HepG2 (cell line): ENCODE data around the gene TRAP1. TPM values are rescaled to one million over a fixed set of nuclear protein-coding genes. Genes with fewer than 3 reads are reported as not detected.

ENCODE experiments used
- ATAC-seq: fragments of 200-7000 bp; cut with Tn5 transposase; 3 replicates; pipeline ENCODE4 v1.9.1; 2020; ENCODE audit warnings: mild to moderate bottlenecking, moderate library complexity
- BruUV-seq: library from RNA; stranded (reverse); fragments of 400-500 nt; replicated peaks from 2 replicates; lab custom pipeline; 2021; lab: Mats Ljungman, UMichigan
- CTCF ChIA-PET: fragments of 300-600 bp; formaldehyde crosslinking; extraction: SDS; loops from one replicate; lab custom pipeline; 2021; ENCODE audit warnings: low total read pairs, inconsistent platforms, low intra/inter-chr PET ratio; lab: Yijun Ruan, JAX
- POLR2A ChIA-PET: fragments of 350-600 bp; sonication (Branson Sonifier 250); formaldehyde crosslinking; loops from one replicate; lab custom pipeline; 2020; ENCODE audit warnings: antibody characterized with exemption, inconsistent platforms; lab: Yijun Ruan, JAX
- DNase-seq: peaks from one replicate; pipeline ENCODE4 v3.0.0-alpha.2; 2015; ENCODE audit warnings: low spot score
- FAIRE-seq: peaks from 3 replicates; lab custom pipeline; 2011; peaks lifted over from hg19 to GRCh38; lab: Jason Lieb, UNC
- H2AFZ ChIP-seq: one replicate; pipeline ENCODE4 v1.6.1; 2011; ENCODE audit warnings: low read length, inconsistent platforms
- H3K27ac ChIP-seq: fragments of 300-600 bp; 3 replicates; pipeline ENCODE4 v1.8.0; 2011; ENCODE audit warnings: mixed run types, mild to moderate bottlenecking, mixed read lengths, low read length, inconsistent platforms; ENCODE audit not compliant: insufficient read depth; ENCODE audit errors: extremely low read length
- H3K27me3 ChIP-seq, 2 experiments: fragments of 200-600 bp in 1 of 2; 2 replicates in 1 of 2; 3 replicates in 1 of 2; pipeline versions ENCODE4 v1.6.0 to v1.8.0; 2011; ENCODE audit warnings: low read length in 2 of 2, mild to moderate bottlenecking in 2 of 2, moderate library complexity in 2 of 2, inconsistent platforms in 1 of 2; ENCODE audit not compliant: insufficient read depth in 2 of 2, control insufficient read depth in 1 of 2
- H3K36me3 ChIP-seq, 2 experiments: fragments of 200-600 bp in 1 of 2; replicated peaks in 1 of 2; 2 replicates in 1 of 2; 3 replicates in 1 of 2; pipeline versions ENCODE4 v1.5.1 to v1.8.0; 2011; ENCODE audit warnings: low read length in 2 of 2, inconsistent platforms in 1 of 2; ENCODE audit not compliant: insufficient read depth in 2 of 2, control insufficient read depth in 1 of 2
- H3K4me1 ChIP-seq: 2 replicates; pipeline ENCODE4 v1.5.1; 2012; ENCODE audit warnings: low read length, inconsistent platforms; ENCODE audit not compliant: insufficient read depth
- H3K4me2 ChIP-seq: 2 replicates; pipeline ENCODE4 v1.6.0; 2011; ENCODE audit warnings: low read depth, low read length, inconsistent platforms
- H3K4me3 ChIP-seq, 3 experiments: fragments of 200-600 bp in 1 of 3; sonication (generic), shearing (Covaris generic) in 1 of 3; replicated peaks in 1 of 3; 2 replicates each; pipeline ENCODE4 v1.5.1; 2011 to 2016; ENCODE audit warnings: low read length in 3 of 3, inconsistent platforms in 2 of 3, low read depth in 2 of 3, mild to moderate bottlenecking in 2 of 3, control low read depth in 1 of 3, mixed read lengths in 1 of 3; ENCODE audit not compliant: insufficient read depth in 1 of 3
- H3K79me2 ChIP-seq: one replicate; pipeline ENCODE4 v1.6.1; 2011; ENCODE audit warnings: low read length, inconsistent platforms; ENCODE audit not compliant: insufficient read depth
- H3K9ac ChIP-seq: 2 replicates; pipeline ENCODE4 v1.6.0; 2011; ENCODE audit warnings: mild to moderate bottlenecking, low read depth, low read length, inconsistent platforms; ENCODE audit not compliant: insufficient read depth
- H3K9me3 ChIP-seq: 2 replicates; pipeline ENCODE4 v1.5.1; 2012; ENCODE audit warnings: mild to moderate bottlenecking, low read length
- H4K20me1 ChIP-seq: 2 replicates; pipeline ENCODE4 v1.6.0; 2011; ENCODE audit warnings: inconsistent platforms, mild to moderate bottlenecking, low read length, moderate library complexity; ENCODE audit not compliant: insufficient read depth
- CEBPB ChIP-seq: IDR thresholded peaks from 2 replicates; pipeline ENCODE4 v1.6.1; 2011; ENCODE audit warnings: low read depth, low read length, improper control_type of control experiment, borderline replicate concordance
- KLF11 ChIP-seq: IDR thresholded peaks from 2 replicates; pipeline ENCODE4 v1.6.1; 2016; ENCODE audit warnings: missing compliant biosample characterization
- MEF2D ChIP-seq: sonication (generic); formaldehyde crosslinking; IDR thresholded peaks from 2 replicates; pipeline ENCODE4 v1.5.1; 2020; ENCODE audit warnings: mild to moderate bottlenecking, missing genetic modification reagents
- NRL ChIP-seq: sonication (generic); formaldehyde crosslinking; IDR thresholded peaks from 2 replicates; pipeline ENCODE4 v1.5.0; 2020; ENCODE audit warnings: missing genetic modification reagents, mild to moderate bottlenecking, moderate library complexity, borderline replicate concordance
- RAD21 ChIP-seq: fragments of 450-650 bp; formaldehyde crosslinking; IDR thresholded peaks from 2 replicates; pipeline ENCODE4 v1.5.0; 2020; ENCODE audit warnings: mild to moderate bottlenecking
- SMARCC2 ChIP-seq: fragments of 450-650 bp; IDR thresholded peaks from 2 replicates; pipeline ENCODE4 v1.6.1; 2017; ENCODE audit warnings: antibody characterized with exemption, mild to moderate bottlenecking
- TCF7L2 ChIP-seq: IDR thresholded peaks from 2 replicates; pipeline ENCODE4 v1.6.1; 2011; ENCODE audit warnings: mild to moderate bottlenecking, low read depth, low read length, moderate library complexity
- TFE3 ChIP-seq: IDR thresholded peaks from 2 replicates; pipeline ENCODE4 v1.6.1; 2016
- ZNF770 ChIP-seq: sonication (generic); formaldehyde crosslinking; IDR thresholded peaks from 2 replicates; pipeline ENCODE4 v1.5.0; 2020; ENCODE audit warnings: mild to moderate bottlenecking, missing genetic modification reagents
- WGBS: methylation state at CpG from one replicate; pipeline ENCODE4 v1.1.6; 2017; ENCODE audit warnings: low lambda C conversion rate; 5-methylcytosine and 5-hydroxymethylcytosine counted together
- in situ Hi-C: cut with HindIII; loops from 2 replicates; pipeline ENCODE4 v1.10.0; 2017; ENCODE audit warnings: low pct_unique_long_range_greater_than_20kb; ENCODE audit not compliant: extremely low pct_ligation_motif_present
- intact Hi-C: fragments of 100-400 bp; cut with micrococcal nuclease; formaldehyde crosslinking; loops from one replicate; pipeline ENCODE4 v1.10.0; 2022; ENCODE audit not compliant: unreplicated experiment
- polyA plus RNA-seq, 8 experiments: library from polyadenylated mRNA; depleted of rRNA in 3 of 8; stranded (reverse) in 7 of 8; unstranded in 1 of 8; fragments of >200 nt; fragmentation: Illumina TruSeq in 4 of 8; extraction: Trizol in 4 of 8; gene quantifications; 2 replicates each; pipeline versions ENCODE4 v1.2.1 to v1.2.3, GENCODE V29; 2011 to 2016; ENCODE audit warnings: low read depth in 4 of 8, missing spikeins in 1 of 8, mixed read lengths in 1 of 8; ENCODE audit not compliant: insufficient read depth in 1 of 8
- total RNA-seq, 5 experiments: library from RNA; depleted of rRNA; stranded (reverse); fragments of >200 nt; fragmentation: Illumina TruSeq; extraction: Trizol; gene quantifications; 2 replicates each; pipeline ENCODE4 v1.2.3, GENCODE V29; 2016; ENCODE audit warnings: low read depth in 1 of 5
- TF ChIP-seq, protein P1 (sequence below): sonication (generic); formaldehyde crosslinking; IDR thresholded peaks from 2 replicates; pipeline ENCODE4 v1.4.0; 2020; ENCODE audit warnings: missing genetic modification reagents, borderline replicate concordance
- TF ChIP-seq, protein P2 (sequence below): sonication (generic); formaldehyde crosslinking; IDR thresholded peaks from 2 replicates; pipeline ENCODE4 v1.5.0; 2020; ENCODE audit warnings: mild to moderate bottlenecking, missing genetic modification reagents, borderline replicate concordance

TRAP1 gene
- total and polyA plus RNA-seq, 2 of the 13 experiments (the other 11 are each of a cell fraction or from before 2014, with no cell fraction given) = 127 to 240 TPM

DNA sequence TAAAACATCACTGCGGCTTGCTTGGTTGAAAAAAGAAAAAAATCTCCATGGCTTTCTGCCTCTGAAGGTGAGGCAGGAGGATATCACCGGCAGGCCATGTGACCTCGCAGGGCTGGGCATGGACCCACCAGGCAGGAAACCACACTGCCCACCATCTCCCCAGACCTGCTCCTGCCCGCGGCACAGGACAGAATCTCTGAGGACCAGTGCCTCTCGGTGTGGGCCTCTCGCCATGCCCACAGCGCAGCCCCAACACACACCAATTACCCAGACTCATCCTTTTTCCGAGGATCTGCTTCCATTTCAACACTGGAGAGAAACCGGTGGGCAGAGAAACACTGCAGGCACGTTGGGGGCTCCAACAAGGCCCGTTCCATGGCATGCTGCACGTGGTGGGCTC lies 46.6 kb downstream of the TRAP1 start:
- no peaks in the 10 kb centered on the region for H3K79me2 ChIP-seq
- H3K4me1 ChIP-seq = no peaks in the 10 kb centered on the region
- ATAC-seq (no peak), DNase-seq (no peak), FAIRE-seq (no peak)
- H3K27me3 ChIP-seq = no peaks in the 10 kb centered on the region
- intact Hi-C loops (no loop called here), in situ Hi-C loops (no loop called here)
- 94% methylated on average over 13 of the region's 13 CpGs for WGBS
- H3K9me3 ChIP-seq = no peaks in the 10 kb centered on the region
- no peak overlapping the region for H3K4me2 ChIP-seq
- no peaks in the 10 kb centered on the region for H4K20me1 ChIP-seq
- ChIA-PET POLR2A (no interaction called here), CTCF (no interaction called here)
- H3K4me3 ChIP-seq = no peak overlapping the region
- no peak overlapping the region for H2AFZ ChIP-seq
- H3K36me3 ChIP-seq = peaks cover 30 to 73% of the 10 kb centered on the region in 2 experiments; a peak in 4 of 5 replicates
- no peak overlapping the region for H3K27ac ChIP-seq
- no peak overlapping the region for H3K9ac ChIP-seq
- no TSS peak for BruUV-seq
- TF ChIP-seq TFE3 (CRISPR knock-in tag) = no peak
- no peak for TF ChIP-seq CEBPB
- no peak for TF ChIP-seq KLF11 (CRISPR knock-in tag)
- TF ChIP-seq SMARCC2 = no peak
- no peak for TF ChIP-seq MEF2D (CRISPR knock-in tag)
- TF ChIP-seq TCF7L2 = no peak
- no peak for TF ChIP-seq ZNF770
- TF ChIP-seq NRL (CRISPR knock-in tag) = no peak
- TF ChIP-seq, protein P1, sequence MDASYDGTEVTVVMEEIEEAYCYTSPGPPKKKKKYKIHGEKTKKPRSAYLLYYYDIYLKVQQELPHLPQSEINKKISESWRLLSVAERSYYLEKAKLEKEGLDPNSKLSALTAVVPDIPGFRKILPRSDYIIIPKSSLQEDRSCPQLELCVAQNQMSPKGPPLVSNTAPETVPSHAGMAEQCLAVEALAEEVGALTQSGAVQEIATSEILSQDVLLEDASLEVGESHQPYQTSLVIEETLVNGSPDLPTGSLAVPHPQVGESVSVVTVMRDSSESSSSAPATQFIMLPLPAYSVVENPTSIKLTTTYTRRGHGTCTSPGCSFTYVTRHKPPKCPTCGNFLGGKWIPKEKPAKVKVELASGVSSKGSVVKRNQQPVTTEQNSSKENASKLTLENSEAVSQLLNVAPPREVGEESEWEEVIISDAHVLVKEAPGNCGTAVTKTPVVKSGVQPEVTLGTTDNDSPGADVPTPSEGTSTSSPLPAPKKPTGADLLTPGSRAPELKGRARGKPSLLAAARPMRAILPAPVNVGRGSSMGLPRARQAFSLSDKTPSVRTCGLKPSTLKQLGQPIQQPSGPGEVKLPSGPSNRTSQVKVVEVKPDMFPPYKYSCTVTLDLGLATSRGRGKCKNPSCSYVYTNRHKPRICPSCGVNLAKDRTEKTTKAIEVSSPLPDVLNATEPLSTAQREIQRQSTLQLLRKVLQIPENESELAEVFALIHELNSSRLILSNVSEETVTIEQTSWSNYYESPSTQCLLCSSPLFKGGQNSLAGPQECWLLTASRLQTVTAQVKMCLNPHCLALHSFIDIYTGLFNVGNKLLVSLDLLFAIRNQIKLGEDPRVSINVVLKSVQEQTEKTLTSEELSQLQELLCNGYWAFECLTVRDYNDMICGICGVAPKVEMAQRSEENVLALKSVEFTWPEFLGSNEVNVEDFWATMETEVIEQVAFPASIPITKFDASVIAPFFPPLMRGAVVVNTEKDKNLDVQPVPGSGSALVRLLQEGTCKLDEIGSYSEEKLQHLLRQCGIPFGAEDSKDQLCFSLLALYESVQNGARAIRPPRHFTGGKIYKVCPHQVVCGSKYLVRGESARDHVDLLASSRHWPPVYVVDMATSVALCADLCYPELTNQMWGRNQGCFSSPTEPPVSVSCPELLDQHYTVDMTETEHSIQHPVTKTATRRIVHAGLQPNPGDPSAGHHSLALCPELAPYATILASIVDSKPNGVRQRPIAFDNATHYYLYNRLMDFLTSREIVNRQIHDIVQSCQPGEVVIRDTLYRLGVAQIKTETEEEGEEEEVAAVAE (CRISPR knock-in tag) = no peak
- TF ChIP-seq RAD21 (CRISPR knock-in tag) = no peak
- TF ChIP-seq, protein P2, sequence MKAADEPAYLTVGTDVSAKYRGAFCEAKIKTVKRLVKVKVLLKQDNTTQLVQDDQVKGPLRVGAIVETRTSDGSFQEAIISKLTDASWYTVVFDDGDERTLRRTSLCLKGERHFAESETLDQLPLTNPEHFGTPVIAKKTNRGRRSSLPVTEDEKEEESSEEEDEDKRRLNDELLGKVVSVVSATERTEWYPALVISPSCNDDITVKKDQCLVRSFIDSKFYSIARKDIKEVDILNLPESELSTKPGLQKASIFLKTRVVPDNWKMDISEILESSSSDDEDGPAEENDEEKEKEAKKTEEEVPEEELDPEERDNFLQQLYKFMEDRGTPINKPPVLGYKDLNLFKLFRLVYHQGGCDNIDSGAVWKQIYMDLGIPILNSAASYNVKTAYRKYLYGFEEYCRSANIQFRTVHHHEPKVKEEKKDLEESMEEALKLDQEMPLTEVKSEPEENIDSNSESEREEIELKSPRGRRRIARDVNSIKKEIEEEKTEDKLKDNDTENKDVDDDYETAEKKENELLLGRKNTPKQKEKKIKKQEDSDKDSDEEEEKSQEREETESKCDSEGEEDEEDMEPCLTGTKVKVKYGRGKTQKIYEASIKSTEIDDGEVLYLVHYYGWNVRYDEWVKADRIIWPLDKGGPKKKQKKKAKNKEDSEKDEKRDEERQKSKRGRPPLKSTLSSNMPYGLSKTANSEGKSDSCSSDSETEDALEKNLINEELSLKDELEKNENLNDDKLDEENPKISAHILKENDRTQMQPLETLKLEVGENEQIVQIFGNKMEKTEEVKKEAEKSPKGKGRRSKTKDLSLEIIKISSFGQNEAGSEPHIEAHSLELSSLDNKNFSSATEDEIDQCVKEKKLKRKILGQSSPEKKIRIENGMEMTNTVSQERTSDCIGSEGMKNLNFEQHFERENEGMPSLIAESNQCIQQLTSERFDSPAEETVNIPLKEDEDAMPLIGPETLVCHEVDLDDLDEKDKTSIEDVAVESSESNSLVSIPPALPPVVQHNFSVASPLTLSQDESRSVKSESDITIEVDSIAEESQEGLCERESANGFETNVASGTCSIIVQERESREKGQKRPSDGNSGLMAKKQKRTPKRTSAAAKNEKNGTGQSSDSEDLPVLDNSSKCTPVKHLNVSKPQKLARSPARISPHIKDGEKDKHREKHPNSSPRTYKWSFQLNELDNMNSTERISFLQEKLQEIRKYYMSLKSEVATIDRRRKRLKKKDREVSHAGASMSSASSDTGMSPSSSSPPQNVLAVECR = no peak
